GM18867 (cell line): ENCODE measurements around the gene KNCN.

Experiments
- ATAC-seq: cut with Tn5 transposase; IDR thresholded peaks from one replicate; pipeline ENCODE4 v1.9.1; 2021; ENCODE audit warnings: mild to moderate bottlenecking, moderate library complexity; ENCODE audit not compliant: unreplicated experiment

KNCN gene

DNA sequence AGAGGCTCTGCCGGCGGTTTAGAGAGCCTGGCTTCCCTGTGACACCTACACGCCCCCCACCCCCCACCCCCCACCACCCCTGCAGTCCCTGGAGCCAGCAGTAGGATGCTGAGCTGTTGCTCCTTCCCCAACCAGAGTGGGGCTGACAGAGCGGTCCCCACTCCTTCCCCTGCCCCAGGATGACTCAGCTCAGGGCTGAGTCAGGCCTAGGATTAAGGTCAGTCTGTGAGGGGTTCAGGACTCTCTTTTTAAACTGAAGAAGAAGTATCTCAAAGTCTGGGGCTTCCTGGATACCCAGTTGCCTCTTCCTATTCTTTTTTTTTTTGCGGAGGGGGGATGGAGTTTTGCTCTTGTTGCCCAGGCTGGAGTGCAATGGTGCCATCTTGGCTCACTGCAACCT is 42.7 kb downstream of the KNCN start:
- ATAC-seq, result no peak

GRCh38 chr1:46506470-46507219 is 44.8 kb downstream of the KNCN start:
- ATAC-seq, result no peak

- ATAC-seq, result no peak
Measured at GRCh38 chr1:46503421-46503820, 48.0 kb downstream of the KNCN start.

- ATAC-seq, result no peak
Measured at GRCh38 chr1:46501528-46501927, 49.9 kb downstream of the KNCN start.

- ATAC-seq, result no peak
Measured at GRCh38 chr1:46497665-46498064, 53.8 kb downstream of the KNCN start.

GRCh38 chr1:46497020-46497419 is 54.4 kb downstream of the KNCN start:
- no peak for ATAC-seq

DNA sequence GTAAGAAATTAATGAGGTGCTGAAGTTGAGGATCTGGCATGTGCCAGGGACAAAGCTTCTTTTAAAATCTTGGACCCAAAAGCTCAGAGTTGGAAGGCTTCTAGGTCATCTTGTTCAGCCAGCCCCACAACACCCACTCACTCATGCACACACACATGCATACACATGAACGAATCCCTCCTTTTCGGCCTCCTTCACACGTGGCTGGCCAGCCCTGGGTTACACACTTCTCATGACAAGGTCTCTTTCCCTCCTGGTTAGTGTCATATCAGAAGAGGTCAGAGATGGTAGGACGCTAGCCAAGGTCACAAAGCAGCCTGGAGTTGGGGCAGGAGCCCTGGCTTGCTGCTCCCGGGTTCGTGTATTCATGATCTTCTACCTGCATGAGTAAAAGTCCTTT is 54.9 kb downstream of the KNCN start:
- ATAC-seq, result no peak

GRCh38 chr1:46495778-46496177 is 55.7 kb downstream of the KNCN start:
- ATAC-seq, result no peak
